Gastrocnemius medialis (tissue), 4 donors: ENCODE data around the gene ITGAE.

Source experiments
- CTCF ChIP-seq, 5 experiments: fragments of 450-650 bp in 3 of 5; fragments of 200-600 bp in 2 of 5; sonication (generic) in 2 of 5; IDR thresholded peaks in 4 of 5; conservative IDR thresholded peaks in 1 of 5; 1 replicate in 4 of 5; 2 replicates in 1 of 5; pipeline ENCODE4 v1.5.1; 2016 to 2019; ENCODE audit warnings: antibody characterized with exemption in 5 of 5, mild to moderate bottlenecking in 3 of 5, moderate library complexity in 3 of 5
- POLR2A ChIP-seq, 2 donors: fragments of 450-650 bp; IDR thresholded peaks; one replicate each; pipeline ENCODE4 v1.6.1; 2017; ENCODE audit warnings: antibody characterized with exemption in 2 of 2, mild to moderate bottlenecking in 2 of 2, moderate library complexity in 2 of 2

- TF ChIP-seq POLR2A (IDR thresholded peaks at IDR 0.05) = no peak
- TF ChIP-seq CTCF (IDR thresholded peaks at IDR 0.05 in 4 of 5, conservative IDR thresholded peaks at IDR 0.05 in 1 of 5) = no peak
These were observed 90.0 kb downstream of the ITGAE start for GRCh38 chr17:3710951-3711383.
